Measurements from ENCODE around the gene CCDC18. TPM values are rescaled to one million over a fixed set of nuclear protein-coding genes. Genes with fewer than 3 reads are reported as not detected.
A peak's percentile ranks its signal among the peaks of the same experiment; 100 is the strongest.

The CCDC18 gene
- total RNA-seq, 4 donors from 2014 or later, result 0.81 to 4.7 (median 2.4) TPM

DNA sequence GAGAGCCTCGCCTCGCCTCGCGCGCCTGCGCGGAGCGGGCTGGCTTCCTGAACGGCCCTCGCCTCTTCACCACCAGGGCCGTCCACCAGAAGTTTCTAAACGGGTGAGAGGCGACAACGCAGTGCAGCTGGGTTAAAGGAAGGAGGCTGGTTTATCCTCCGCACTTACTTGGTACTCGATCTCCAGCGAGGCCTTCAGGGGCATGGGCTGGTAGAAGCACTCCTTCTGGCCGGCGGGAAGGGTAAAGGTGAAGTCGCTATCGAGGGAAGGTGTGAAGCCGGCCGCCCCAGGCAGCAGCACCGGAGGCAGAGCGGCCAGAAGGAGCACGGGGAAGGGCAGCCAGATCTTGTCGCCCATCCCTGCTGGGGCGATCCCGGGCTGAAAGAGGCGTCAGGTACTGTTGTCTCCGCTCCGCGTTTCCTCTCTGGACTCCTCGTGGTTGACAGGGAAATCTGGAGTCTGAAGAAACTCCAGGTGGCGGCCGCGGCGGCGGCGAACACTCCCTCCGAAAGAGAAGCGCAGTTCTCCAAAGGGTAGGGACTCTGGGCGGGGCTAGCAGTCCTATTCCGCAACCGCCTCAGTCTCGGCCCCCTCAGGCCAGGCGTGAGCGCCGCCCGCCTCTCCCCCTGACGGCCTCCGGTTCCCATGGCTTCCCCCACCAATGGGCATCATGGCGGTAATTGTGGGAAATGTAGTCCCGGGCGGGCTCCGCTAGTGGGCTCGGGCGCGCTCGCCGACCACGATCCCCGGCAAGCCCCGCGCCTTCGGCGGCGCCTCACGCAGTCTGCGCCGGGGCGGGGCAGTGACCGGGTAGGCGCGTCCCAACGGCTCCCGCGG lies 420 bp upstream of the CCDC18 start, which contains the start of gene TMED5:
Gene TMED5 (minus strand): TSS at position 528 of the 837 bp plus-strand sequence. CDS start 171 bp downstream, at position 357.
- H3K27me3 ChIP-seq, result no peaks in the 10 kb centered on the region
- H3K9me3 ChIP-seq, result no peaks in the 10 kb centered on the region
- ATAC-seq, result peak; percentile 97
- WGBS, 2 donors (ENCODE audit: low coverage in 1 of 2), result 0% methylated on average over 5 of the region's 78 CpGs; no CpG with 5 or more reads in 1 of the 2 donors
- H3K36me3 ChIP-seq, result no peaks in the 10 kb centered on the region
- H3K4me1 ChIP-seq, result peaks cover 4 to 48% (median 4%) of the 10 kb centered on the region in 3 donors
- H3K4me3 ChIP-seq, result peak within 1 kb of the TSS; percentile 94 to 98
- peak within 1 kb of the TSS; percentile 98 to 100 (median 99) for H3K27ac ChIP-seq
- TF ChIP-seq POLR2AphosphoS5 (IDR thresholded peaks at IDR 0.05) (peak; percentile 98), EP300 (IDR thresholded peaks at IDR 0.05) (no peak), POLR2A (IDR thresholded peaks at IDR 0.05) (peak; percentile 93 to 96)
- TF ChIP-seq, protein P1, sequence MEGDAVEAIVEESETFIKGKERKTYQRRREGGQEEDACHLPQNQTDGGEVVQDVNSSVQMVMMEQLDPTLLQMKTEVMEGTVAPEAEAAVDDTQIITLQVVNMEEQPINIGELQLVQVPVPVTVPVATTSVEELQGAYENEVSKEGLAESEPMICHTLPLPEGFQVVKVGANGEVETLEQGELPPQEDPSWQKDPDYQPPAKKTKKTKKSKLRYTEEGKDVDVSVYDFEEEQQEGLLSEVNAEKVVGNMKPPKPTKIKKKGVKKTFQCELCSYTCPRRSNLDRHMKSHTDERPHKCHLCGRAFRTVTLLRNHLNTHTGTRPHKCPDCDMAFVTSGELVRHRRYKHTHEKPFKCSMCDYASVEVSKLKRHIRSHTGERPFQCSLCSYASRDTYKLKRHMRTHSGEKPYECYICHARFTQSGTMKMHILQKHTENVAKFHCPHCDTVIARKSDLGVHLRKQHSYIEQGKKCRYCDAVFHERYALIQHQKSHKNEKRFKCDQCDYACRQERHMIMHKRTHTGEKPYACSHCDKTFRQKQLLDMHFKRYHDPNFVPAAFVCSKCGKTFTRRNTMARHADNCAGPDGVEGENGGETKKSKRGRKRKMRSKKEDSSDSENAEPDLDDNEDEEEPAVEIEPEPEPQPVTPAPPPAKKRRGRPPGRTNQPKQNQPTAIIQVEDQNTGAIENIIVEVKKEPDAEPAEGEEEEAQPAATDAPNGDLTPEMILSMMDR (IDR thresholded peaks at IDR 0.05), result peak in 3 of 4 experiments; percentile 40 to 57 (median 46)

DNA sequence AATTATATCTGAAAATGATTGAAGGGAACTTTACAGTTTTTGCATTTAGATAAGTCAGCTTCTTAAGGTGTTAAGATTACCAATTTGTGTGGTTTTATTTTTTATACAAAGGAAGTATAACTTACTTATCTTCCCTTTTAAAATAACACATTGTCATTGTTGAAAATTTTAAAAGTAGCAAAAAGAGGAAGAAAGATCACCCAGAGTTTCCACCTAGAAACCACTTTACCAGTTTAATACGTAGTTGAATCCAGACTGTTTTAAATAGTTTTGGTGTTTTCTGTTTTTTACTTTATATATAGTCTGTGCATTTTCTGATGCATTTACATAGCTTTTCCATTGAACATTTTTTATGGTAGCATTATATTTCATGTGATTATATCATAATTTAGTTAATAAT lies 6.1 kb downstream of the CCDC18 start:
- TF ChIP-seq EP300 (IDR thresholded peaks at IDR 0.05) (no peak), POLR2A (IDR thresholded peaks at IDR 0.05) (no peak), POLR2AphosphoS5 (IDR thresholded peaks at IDR 0.05) (no peak)
- WGBS, 2 donors (ENCODE audit: low coverage in 1 of 2), result 75 to 91% methylated on average over 1 of the region's 1 CpG
- no peak for ATAC-seq
- H3K27me3 ChIP-seq, result no peaks in the 10 kb centered on the region
- H3K36me3 ChIP-seq, result no peaks in the 10 kb centered on the region
- no peak overlapping the region for H3K27ac ChIP-seq
- H3K4me1 ChIP-seq, result peaks cover 0 to 1% (median 0%) of the 10 kb centered on the region in 3 donors
- H3K9me3 ChIP-seq, result no peaks in the 10 kb centered on the region
- H3K4me3 ChIP-seq, result no peak overlapping the region

DNA sequence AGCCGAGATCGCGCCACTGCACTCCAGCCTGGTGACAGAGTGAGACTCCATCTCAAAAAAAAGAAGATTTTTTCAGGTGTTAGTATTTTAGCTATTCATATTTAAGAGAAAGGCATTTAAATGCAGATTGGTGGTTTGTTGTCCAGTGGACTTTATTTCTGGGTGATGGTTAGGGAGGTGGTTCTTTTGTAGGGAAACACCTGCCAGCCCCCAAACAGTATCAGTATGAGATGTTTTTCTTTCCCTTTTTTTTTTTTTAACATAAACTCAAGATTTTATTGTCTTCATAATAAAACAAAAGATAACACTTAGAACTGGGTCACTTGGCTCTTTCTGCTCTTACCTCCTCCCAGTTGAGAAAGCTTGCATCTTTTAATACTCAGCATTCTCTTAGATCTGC lies 9.9 kb downstream of the CCDC18 start:
- no peaks in the 10 kb centered on the region for H3K4me1 ChIP-seq
- no peak for ATAC-seq
- H3K36me3 ChIP-seq, result no peaks in the 10 kb centered on the region
- no peak overlapping the region for H3K27ac ChIP-seq
- no peaks in the 10 kb centered on the region for H3K9me3 ChIP-seq
- WGBS, 2 donors (ENCODE audit: low coverage in 1 of 2), result 100% methylated on average over 3 of the region's 3 CpGs
- no peak overlapping the region for H3K4me3 ChIP-seq
- TF ChIP-seq, protein P1 (IDR thresholded peaks at IDR 0.05), result no peak
- TF ChIP-seq POLR2A (IDR thresholded peaks at IDR 0.05), result no peak
- TF ChIP-seq POLR2AphosphoS5 (IDR thresholded peaks at IDR 0.05), result no peak
- TF ChIP-seq EP300 (IDR thresholded peaks at IDR 0.05), result no peak
- no peaks in the 10 kb centered on the region for H3K27me3 ChIP-seq

DNA sequence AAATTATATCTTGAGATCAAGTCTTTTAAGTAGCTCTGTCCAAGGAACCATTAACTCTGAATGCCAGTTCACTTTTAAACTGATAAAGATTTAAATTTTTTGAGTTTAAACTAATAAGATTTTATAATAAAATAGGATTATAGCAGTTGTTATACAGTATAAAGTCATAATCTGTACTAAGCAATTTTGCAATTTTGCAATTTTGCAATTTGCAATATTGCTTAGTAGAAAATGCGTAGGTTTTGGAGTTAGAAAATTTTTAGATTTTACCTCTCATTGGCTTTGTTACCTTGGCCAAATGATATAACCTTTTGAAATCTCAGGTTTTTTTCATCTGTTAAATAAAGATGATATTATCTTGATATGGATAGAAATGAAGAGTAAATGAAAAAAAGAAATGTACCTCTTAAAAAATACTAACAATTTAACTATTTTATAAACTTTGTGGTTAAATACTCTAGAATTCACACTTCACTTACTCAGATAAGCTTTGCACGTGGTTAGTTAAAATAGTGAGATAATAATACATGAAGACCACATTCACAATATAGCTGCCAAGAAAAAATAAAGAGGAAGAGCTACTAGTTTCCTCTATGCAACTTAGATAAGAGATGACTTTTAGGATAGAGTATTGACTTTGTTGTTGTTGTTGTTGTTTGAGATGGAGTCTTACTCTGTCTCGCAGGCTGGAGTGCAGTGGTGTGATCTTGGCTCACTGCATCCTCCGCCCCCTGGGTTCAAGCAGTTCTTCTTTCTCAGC lies 13.9 kb downstream of the CCDC18 start:
- H3K4me1 ChIP-seq, result no peaks in the 10 kb centered on the region
- no peaks in the 10 kb centered on the region for H3K36me3 ChIP-seq
- no peak overlapping the region for H3K27ac ChIP-seq
- H3K9me3 ChIP-seq, result no peaks in the 10 kb centered on the region
- no peak for ATAC-seq
- no peak overlapping the region for H3K4me3 ChIP-seq
- TF ChIP-seq POLR2AphosphoS5 (IDR thresholded peaks at IDR 0.05), result no peak
- TF ChIP-seq, protein P1 (IDR thresholded peaks at IDR 0.05), result no peak
- WGBS, 2 donors (ENCODE audit: low coverage in 1 of 2), result 86 to 88% methylated on average over 3 to 4 of the region's 4 CpGs
- no peaks in the 10 kb centered on the region for H3K27me3 ChIP-seq

DNA sequence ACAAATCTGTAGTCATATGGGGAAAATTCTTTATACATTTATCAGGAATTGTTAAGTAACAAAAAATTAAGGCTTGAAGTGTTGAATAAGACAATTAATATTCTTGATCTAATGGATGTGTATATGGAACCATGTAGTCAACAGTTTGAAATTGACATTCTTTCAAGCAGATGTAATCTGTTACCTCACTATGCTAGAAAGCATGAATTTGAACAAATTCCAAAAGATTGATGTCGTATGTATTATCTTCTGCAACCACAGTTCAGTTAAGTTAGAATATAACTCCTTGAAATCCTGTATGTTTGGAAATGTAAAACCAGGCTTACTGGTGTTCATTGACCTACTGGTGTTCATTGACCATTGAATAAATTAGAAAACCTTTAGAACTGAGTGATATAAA lies 16.1 kb downstream of the CCDC18 start:
- Histone ChIP-seq H3K27me3 (no peaks in the 10 kb centered on the region), H3K9me3 (no peaks in the 10 kb centered on the region), H3K36me3 (no peaks in the 10 kb centered on the region), H3K4me3 (no peak overlapping the region), H3K4me1 (no peaks in the 10 kb centered on the region), H3K27ac (no peak overlapping the region)
- TF ChIP-seq POLR2AphosphoS5 (IDR thresholded peaks at IDR 0.05) (no peak), EP300 (IDR thresholded peaks at IDR 0.05) (no peak), POLR2A (IDR thresholded peaks at IDR 0.05) (no peak)
- TF ChIP-seq, protein P1 (IDR thresholded peaks at IDR 0.05), result no peak
- WGBS, 2 donors (ENCODE audit: low coverage in 1 of 2), result 75 to 93% methylated on average over 1 of the region's 1 CpG
- no peak for ATAC-seq
